Transverse colon (tissue), 4 donors: ENCODE measurements around the gene ZBTB12.

Experiments
- EP300 ChIP-seq: sonication (generic); formaldehyde crosslinking; IDR thresholded peaks from one replicate; pipeline ENCODE4 v1.6.1; 2017; ENCODE audit warnings: antibody characterized with exemption, low read depth
- POLR2A ChIP-seq: fragments of 450-650 bp; IDR thresholded peaks from one replicate; pipeline ENCODE4 v1.6.1; 2016; ENCODE audit warnings: antibody characterized with exemption, mild to moderate bottlenecking, moderate library complexity
- POLR2AphosphoS5 ChIP-seq, 3 donors: sonication (generic); formaldehyde crosslinking; IDR thresholded peaks; one replicate each; pipeline ENCODE4 v1.6.1; 2016; ENCODE audit warnings: antibody characterized with exemption in 3 of 3
- TF ChIP-seq, protein P1 (sequence below), 5 experiments: fragments of 200-600 bp in 3 of 5; fragments of 450-650 bp in 2 of 5; sonication (generic) in 3 of 5; IDR thresholded peaks; 1 replicate in 2 of 5; 2 replicates in 3 of 5; pipeline ENCODE4 v1.5.1; 2016 to 2017; ENCODE audit warnings: antibody characterized with exemption in 5 of 5, inconsistent platforms in 3 of 5, mild to moderate bottlenecking in 2 of 5, moderate library complexity in 1 of 5

DNA sequence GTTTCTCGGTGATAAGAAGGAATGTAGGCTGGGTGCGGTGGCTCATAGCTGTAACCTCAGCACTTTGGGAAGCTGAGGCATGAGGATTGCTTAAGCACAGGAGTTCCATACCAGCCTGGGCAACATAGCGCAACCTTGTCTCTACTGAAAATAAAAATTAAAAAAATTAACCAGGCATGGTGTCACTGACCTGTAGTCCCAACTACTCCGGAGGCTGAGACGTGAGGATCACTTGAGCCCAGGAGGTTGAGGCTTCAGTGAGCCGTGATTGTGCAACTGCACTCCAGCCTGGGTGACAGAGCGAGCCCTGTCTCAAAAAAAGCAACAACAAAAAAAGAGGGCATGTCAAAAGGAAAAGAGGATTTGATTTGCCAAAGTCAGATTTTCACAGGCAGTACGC is 43.2 kb downstream of the ZBTB12 start:
- TF ChIP-seq POLR2A, result no peak
- TF ChIP-seq, protein P1, sequence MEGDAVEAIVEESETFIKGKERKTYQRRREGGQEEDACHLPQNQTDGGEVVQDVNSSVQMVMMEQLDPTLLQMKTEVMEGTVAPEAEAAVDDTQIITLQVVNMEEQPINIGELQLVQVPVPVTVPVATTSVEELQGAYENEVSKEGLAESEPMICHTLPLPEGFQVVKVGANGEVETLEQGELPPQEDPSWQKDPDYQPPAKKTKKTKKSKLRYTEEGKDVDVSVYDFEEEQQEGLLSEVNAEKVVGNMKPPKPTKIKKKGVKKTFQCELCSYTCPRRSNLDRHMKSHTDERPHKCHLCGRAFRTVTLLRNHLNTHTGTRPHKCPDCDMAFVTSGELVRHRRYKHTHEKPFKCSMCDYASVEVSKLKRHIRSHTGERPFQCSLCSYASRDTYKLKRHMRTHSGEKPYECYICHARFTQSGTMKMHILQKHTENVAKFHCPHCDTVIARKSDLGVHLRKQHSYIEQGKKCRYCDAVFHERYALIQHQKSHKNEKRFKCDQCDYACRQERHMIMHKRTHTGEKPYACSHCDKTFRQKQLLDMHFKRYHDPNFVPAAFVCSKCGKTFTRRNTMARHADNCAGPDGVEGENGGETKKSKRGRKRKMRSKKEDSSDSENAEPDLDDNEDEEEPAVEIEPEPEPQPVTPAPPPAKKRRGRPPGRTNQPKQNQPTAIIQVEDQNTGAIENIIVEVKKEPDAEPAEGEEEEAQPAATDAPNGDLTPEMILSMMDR (IDR thresholded peaks at IDR 0.05), result no peak
- no peak for TF ChIP-seq POLR2AphosphoS5 (IDR thresholded peaks at IDR 0.05)
- no peak for TF ChIP-seq EP300
